ENCODE results near the gene RAPGEF6. TPM values are rescaled to one million over a fixed set of nuclear protein-coding genes. Genes with fewer than 3 reads are reported as not detected.
"Not testable (repeated sequence)": the region's sequence is repeated elsewhere in the genome, so short reads cannot be mapped to it uniquely, and the experiment has no call there.

Gene RAPGEF6
- total and polyA plus RNA-seq, 7 donors: 1.8 to 30.5 (median 16.1) TPM

DNA sequence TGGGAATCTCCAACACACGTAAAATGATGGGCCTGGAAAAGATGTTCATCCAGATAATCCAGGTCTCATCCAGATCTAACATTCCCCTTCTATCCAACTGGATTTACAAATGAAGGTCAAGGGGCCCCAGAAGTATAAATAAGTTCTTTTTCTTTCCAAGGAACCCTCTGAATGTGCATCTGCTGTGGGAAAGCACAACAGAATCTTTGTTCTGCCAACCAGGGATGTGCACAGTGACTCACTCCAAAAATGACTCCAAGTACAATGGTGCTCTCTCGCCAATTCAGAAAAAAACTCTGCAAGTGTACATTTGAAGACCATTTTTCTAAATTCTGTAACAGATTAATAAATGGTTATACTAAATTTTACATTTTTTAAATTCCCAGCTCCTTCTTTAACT is 12.4 kb downstream of the RAPGEF6 start:
- H3K4me3 ChIP-seq: no peak overlapping the region
- no peaks in the 10 kb centered on the region for H3K27me3 ChIP-seq
- no peak for TF ChIP-seq EP300 (IDR thresholded peaks at IDR 0.05)
- TF ChIP-seq POLR2A (IDR thresholded peaks at IDR 0.05): no peak
- TF ChIP-seq POLR2AphosphoS5 (IDR thresholded peaks at IDR 0.05): no peak
- no peak for TF ChIP-seq CTCF (IDR thresholded peaks at IDR 0.05)
- no peak for DNase-seq
- H3K9me3 ChIP-seq: no peaks in the 10 kb centered on the region
- WGBS, 2 donors: 91 to 92% methylated on average over 2 of the region's 2 CpGs
- peaks cover 0 to 21% (median 8%) of the 10 kb centered on the region in 4 donors for H3K4me1 ChIP-seq
- intact Hi-C loops (cut with DNase I): no loop called here
- no peak overlapping the region for H3K27ac ChIP-seq
- no peaks in the 10 kb centered on the region for H3K36me3 ChIP-seq

GRCh38 chr5:131621164-131621563 is 13.9 kb downstream of the RAPGEF6 start:
- H3K4me3 ChIP-seq; H3K27ac ChIP-seq; H3K9me3 ChIP-seq; intact Hi-C loops (cut with DNase I); H3K36me3 ChIP-seq; H3K27me3 ChIP-seq; DNase-seq: not testable (repeated sequence)
- WGBS, 2 donors: 97% methylated on average over 2 of the region's 2 CpGs
- peaks cover 0 to 21% (median 8%) of the 10 kb centered on the region in 4 donors for H3K4me1 ChIP-seq

DNA sequence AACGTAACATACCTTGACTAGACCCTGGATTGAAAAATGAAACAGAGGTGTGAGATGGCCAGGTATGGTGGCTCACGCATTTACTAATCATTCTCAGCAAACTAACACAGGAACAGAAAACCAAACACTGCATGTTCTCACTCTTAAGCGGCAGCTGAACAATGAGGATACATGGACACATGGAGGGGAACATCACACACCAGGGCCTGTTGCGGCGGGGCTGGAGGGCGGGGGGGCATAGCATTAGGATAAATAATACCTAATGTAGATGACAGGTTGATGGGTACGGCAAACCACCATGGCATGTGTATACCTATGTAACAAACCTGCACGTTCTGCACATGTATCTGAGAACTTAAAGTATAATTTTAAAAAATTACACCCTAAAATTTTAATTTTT is 15.9 kb downstream of the RAPGEF6 start:
- WGBS, 2 donors: 76 to 86% methylated on average over 8 of the region's 8 CpGs
- Histone ChIP-seq H3K9me3 (no peaks in the 10 kb centered on the region), H3K27ac (no peak overlapping the region), H3K27me3 (no peaks in the 10 kb centered on the region), H3K4me1 (peaks cover 0 to 21% (median 12%) of the 10 kb centered on the region in 4 donors), H3K36me3 (no peaks in the 10 kb centered on the region), H3K4me3 (no peak overlapping the region)
- TF ChIP-seq POLR2AphosphoS5 (IDR thresholded peaks at IDR 0.05) (no peak), EP300 (IDR thresholded peaks at IDR 0.05) (no peak), POLR2A (IDR thresholded peaks at IDR 0.05) (no peak), CTCF (IDR thresholded peaks at IDR 0.05) (no peak)
- no peak for DNase-seq
- intact Hi-C loops (cut with DNase I): no loop called here

DNA sequence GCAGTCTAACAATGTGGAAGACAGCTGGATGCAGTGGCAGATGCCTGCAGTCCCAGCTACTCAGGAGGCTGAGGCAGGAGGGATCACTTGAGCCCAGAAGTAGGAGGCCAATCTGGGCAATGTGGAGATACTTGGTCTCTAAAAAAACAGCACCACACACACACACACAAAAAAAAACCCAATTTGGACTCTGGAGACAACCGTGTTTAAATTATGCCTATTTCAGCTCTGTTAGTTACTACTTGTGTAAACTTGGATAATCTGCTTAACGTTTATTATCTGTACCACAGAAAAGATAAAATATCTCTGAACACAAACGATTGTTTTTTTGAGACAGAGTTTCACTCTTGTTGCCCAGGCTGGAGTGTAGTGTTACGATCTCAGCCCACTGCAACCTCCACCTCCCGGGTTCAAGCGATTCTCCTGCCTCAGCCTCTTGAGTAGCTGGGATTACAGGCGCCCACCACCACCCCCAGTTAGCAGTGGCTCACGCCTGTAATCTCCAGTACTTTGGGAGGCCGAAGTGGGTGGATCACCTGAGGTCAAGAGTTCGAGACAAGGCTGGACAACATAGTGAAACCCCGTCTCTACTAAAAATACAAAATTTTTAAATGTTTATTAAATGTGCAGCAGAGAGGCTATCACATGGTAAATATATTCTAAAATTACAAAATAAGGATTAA is 17.7 kb downstream of the RAPGEF6 start:
- WGBS, 2 donors: 75 to 81% methylated on average over 11 of the region's 11 CpGs
- Histone ChIP-seq H3K9me3 (no peaks in the 10 kb centered on the region), H3K27me3 (no peaks in the 10 kb centered on the region), H3K4me1 (peaks cover 0 to 21% (median 10%) of the 10 kb centered on the region in 4 donors), H3K4me3 (no peak overlapping the region), H3K27ac (no peak overlapping the region), H3K36me3 (no peaks in the 10 kb centered on the region)
- DNase-seq: no peak
- intact Hi-C loops (cut with DNase I): no loop called here
- TF ChIP-seq POLR2AphosphoS5 (IDR thresholded peaks at IDR 0.05) (no peak), CTCF (IDR thresholded peaks at IDR 0.05) (no peak)

GRCh38 chr5:131615957-131616356 is 19.1 kb downstream of the RAPGEF6 start:
- Histone ChIP-seq H3K4me3 (no peak overlapping the region), H3K27ac (no peak overlapping the region), H3K36me3 (no peaks in the 10 kb centered on the region), H3K27me3 (no peaks in the 10 kb centered on the region), H3K9me3 (no peaks in the 10 kb centered on the region), H3K4me1 (peaks cover 0 to 23% (median 10%) of the 10 kb centered on the region in 4 donors)
- intact Hi-C loops (cut with DNase I): no loop called here
- TF ChIP-seq POLR2A (IDR thresholded peaks at IDR 0.05) (no peak), CTCF (IDR thresholded peaks at IDR 0.05) (no peak)
- 71 to 93% methylated on average over 2 of the region's 2 CpGs for WGBS, 2 donors
- DNase-seq: no peak
